ENCODE results near the gene TMEM150C. TPM values are rescaled to one million over a fixed set of nuclear protein-coding genes. Genes with fewer than 3 reads are reported as not detected.
"Not testable (repeated sequence)": the region's sequence is repeated elsewhere in the genome, so short reads cannot be mapped to it uniquely, and the experiment has no call there.

Gene TMEM150C
- total RNA-seq, 2 experiments from 2014 or later = not detected

DNA sequence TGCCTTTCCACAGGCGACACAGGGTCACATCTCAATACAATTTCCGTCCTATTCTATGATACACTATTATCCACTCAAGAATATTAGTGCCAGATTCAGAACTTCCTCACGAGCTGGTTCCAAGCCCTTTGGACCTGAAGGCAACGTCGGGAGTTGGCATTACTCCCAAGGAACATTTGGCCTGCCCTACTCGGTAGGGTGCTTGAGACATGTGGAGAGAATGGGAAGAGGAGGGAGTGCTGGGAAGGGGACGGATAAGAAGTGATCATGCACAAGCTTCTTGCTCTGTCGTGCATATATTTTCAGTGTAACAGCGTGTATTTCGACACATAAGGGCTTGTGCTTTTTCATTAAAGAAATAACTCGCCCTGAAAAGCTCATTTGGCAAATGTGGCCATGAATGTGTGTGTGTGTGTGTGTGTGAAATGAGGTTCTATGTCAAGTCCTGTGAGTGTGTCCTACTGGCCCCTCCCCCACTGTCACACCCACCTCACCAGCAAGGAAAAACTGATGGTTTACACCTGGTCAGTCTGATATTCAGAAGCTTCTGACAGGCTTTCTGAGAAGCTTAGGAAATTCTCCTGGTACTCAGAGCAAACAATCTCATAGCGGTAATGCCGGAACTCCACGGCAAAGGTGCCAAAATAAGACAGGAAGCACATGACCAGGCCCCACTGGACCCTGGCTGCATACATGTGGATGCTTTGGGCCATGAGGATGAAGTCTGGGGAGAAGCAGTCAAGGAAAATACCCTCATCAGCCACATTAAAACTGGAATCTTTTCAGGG lies 76.6 kb downstream of the TMEM150C start:
- H3K27ac Mint-ChIP-seq = no peak overlapping the region
- no peaks in the 10 kb centered on the region for H3K27me3 Mint-ChIP-seq
- DNase-seq (no peak), ATAC-seq (no peak)
- intact Hi-C loops (cut with DNase I, micrococcal nuclease) = no loop called here
- ChIA-PET CTCF (interaction anchor here (0.7 to 1.3 kb wide), 2 partner anchors 24 to 254 kb away, joined by 3 to 5 read pairs; no protein-coding TSS in a partner anchor), POLR2A (interaction anchor here (0.6 kb wide), 1 partner anchor 20 kb away, joined by 4 read pairs; no protein-coding TSS in a partner anchor)
- peaks cover 5% of the 10 kb centered on the region for H3K36me3 Mint-ChIP-seq (ENCODE audit: low read depth)
- no peaks in the 10 kb centered on the region for H3K4me1 Mint-ChIP-seq
- H3K4me3 Mint-ChIP-seq = no peak overlapping the region
- no peaks in the 10 kb centered on the region for H3K9me3 Mint-ChIP-seq (ENCODE audit: low read depth)

DNA sequence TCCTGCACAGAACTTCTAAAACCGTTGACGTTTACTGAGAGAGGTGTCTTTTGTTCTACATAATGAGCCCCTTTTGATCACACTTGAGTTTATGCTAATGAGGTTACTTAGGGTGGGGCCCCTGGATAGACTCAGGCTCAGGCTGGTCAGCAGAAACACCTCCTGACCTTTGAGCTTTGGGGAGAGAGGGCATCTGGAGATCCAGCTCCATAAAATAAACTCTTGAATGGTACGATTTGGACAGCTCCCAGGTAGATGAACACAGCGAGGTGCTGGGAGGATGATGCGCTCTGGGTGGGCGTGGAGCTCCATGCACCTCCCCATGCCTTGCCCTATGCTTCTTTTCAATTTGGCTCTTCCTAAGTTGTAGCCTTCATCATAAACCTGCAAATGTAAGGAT lies 79.4 kb downstream of the TMEM150C start:
- intact Hi-C loops (cut with DNase I, micrococcal nuclease) = no loop called here
- Mint-ChIP-seq H3K4me1 (no peaks in the 10 kb centered on the region), H3K27ac (no peak overlapping the region), H3K9me3 (ENCODE audit: low read depth) (no peaks in the 10 kb centered on the region), H3K27me3 (no peaks in the 10 kb centered on the region), H3K36me3 (ENCODE audit: low read depth) (peaks cover 6% of the 10 kb centered on the region), H3K4me3 (no peak overlapping the region)
- ChIA-PET CTCF (no interaction called here), POLR2A (no interaction called here)
- no peak for ATAC-seq
- no peak for DNase-seq

DNA sequence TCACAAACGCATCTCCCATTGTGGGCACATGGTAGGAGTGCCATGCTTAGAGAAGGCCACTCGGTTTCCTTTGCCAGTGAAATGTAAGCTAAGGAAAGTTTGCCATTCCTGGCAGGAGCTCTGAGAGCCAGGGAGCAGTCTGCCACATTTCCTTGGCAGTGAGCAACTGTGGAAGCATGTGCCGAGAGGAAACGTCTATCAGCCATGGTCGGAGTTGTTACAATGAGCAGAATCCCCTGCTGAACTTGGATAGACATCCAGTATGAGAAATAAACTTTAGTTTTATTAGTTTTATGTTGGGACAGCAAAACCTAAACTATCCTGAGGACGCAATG lies 80.3 kb downstream of the TMEM150C start:
- Mint-ChIP-seq H3K9me3 (ENCODE audit: low read depth) (no peaks in the 10 kb centered on the region), H3K4me1 (no peaks in the 10 kb centered on the region), H3K27me3 (no peaks in the 10 kb centered on the region), H3K36me3 (ENCODE audit: low read depth) (peaks cover 6% of the 10 kb centered on the region), H3K4me3 (no peak overlapping the region), H3K27ac (no peak overlapping the region)
- CTCF ChIA-PET = no interaction called here
- ATAC-seq (no peak), DNase-seq (no peak)
- intact Hi-C loops (cut with DNase I, micrococcal nuclease) = no loop called here
- POLR2A ChIA-PET = no interaction called here

DNA sequence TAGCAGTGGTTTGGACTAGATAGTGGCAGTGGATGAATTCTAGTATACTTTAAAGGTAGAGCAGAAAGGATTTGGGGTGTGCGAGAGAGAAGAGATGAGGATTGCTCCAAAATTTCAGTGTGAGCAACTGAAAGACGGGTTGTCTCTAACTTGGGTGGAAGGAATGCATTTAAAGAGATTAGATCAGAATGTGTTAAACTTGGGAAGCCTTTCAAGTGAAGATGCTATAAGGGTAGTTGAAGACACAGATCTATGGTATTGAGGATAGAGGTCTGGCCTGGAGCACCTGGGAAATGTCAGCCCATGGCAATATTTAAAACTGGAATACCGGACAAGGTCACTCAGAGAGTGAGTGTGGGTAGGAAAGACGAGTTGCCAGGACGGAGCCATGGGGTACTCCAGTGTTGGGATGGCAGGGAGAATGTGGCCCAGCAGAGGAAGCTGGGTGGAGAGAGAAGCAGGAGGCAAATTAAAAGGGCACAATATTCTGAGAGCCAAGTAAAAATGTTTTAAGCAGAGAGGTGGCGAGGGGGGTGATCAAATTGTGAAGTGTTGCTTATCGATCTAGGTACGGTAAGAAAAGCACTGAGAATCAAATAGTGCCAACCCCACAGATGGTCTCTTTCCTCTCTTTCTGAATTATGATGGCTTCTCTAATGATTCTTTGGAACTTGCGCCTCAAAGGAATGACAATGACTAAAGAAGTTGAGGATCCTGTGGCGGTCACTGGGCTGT lies 80.8 kb downstream of the TMEM150C start:
- Mint-ChIP-seq H3K36me3 (ENCODE audit: low read depth) (peaks cover 6% of the 10 kb centered on the region), H3K9me3 (ENCODE audit: low read depth) (no peaks in the 10 kb centered on the region), H3K4me3 (no peak overlapping the region), H3K27ac (no peak overlapping the region), H3K27me3 (no peaks in the 10 kb centered on the region), H3K4me1 (no peaks in the 10 kb centered on the region)
- POLR2A ChIA-PET = no interaction called here
- ATAC-seq = no peak
- DNase-seq = no peak
- CTCF ChIA-PET = interaction anchor here (0.7 kb wide), 1 partner anchor 257 kb away, joined by 3 read pairs; no protein-coding TSS in a partner anchor
- intact Hi-C loops (cut with DNase I, micrococcal nuclease) = no loop called here

DNA sequence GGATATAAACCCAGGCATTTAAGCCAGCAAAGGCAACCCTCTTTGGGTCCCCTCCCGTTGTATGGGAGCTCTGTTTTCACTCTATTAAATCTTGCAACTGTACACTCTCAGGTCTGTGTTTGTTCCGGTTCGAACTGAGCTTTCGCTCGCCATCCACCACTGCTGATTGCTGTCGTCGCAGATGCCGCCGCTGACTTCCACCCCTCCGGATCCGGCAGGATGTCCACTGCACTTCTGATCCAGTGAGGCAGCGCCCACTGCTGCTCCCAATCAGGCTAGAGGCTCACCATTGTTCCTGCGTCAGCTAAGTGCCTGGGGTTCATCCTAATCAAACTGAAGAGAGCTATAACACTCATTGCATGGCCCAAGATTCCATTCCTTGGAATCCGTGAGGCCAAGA lies 82.2 kb downstream of the TMEM150C start:
- Mint-ChIP-seq H3K27me3 (no peaks in the 10 kb centered on the region), H3K4me3 (no peak overlapping the region), H3K4me1 (no peaks in the 10 kb centered on the region), H3K27ac (no peak overlapping the region), H3K36me3 (ENCODE audit: low read depth) (peaks cover 6% of the 10 kb centered on the region), H3K9me3 (ENCODE audit: low read depth) (no peaks in the 10 kb centered on the region)
- CTCF ChIA-PET = no interaction called here
- DNase-seq (no peak), ATAC-seq (no peak)
- intact Hi-C loops (cut with DNase I, micrococcal nuclease) = no loop called here
- POLR2A ChIA-PET = no interaction called here

DNA sequence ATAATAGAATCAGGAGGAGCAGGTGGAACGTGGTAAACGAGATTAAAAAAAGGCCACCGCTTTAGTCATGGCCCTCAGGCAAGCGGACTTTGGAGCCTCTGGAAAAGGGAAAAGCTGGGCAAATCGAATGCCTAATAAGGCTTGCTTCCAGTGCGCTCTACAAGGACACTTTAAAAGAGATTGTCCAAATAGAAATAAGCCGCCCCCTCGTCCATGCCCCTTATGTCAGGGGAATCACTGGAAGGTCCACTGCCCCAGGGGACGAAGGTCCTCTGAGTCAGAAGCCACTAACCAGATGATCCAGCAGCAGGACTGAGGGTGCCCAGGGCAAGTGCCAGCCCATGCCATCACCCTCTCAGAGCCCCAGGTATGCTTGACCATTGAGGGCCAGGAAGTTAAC lies 84.3 kb downstream of the TMEM150C start:
- H3K36me3 Mint-ChIP-seq (ENCODE audit: low read depth); H3K27me3 Mint-ChIP-seq; ATAC-seq; H3K9me3 Mint-ChIP-seq (ENCODE audit: low read depth); H3K27ac Mint-ChIP-seq; DNase-seq; H3K4me1 Mint-ChIP-seq; intact Hi-C loops (cut with DNase I, micrococcal nuclease); POLR2A ChIA-PET; H3K4me3 Mint-ChIP-seq; CTCF ChIA-PET: not testable (repeated sequence)

DNA sequence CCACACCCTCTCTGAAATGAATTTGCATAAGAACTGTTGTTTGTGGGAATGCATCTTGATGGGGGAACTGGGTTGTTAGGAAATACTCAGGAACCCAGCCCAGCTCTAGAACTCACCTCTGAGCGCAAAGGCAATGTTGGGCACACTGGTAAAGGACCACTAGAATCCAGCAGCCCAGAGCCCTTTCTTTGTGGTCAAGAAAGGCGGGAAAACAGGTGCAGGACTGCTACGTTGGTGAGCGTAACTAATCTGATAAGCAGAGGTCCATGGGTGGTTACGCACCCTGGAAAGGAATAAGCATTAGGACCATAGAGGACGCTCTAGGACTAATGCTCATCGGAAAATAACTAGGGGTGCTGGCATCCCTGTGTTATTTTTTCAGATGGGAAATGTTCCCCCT lies 85.9 kb downstream of the TMEM150C start:
- DNase-seq; H3K36me3 Mint-ChIP-seq (ENCODE audit: low read depth); ATAC-seq; intact Hi-C loops (cut with DNase I, micrococcal nuclease); H3K4me1 Mint-ChIP-seq; H3K27me3 Mint-ChIP-seq; H3K4me3 Mint-ChIP-seq; H3K27ac Mint-ChIP-seq; H3K9me3 Mint-ChIP-seq (ENCODE audit: low read depth): not testable (repeated sequence)
- ChIA-PET POLR2A (interaction anchor here (0.6 kb wide), 1 partner anchor 111 kb away, joined by 11 read pairs; no protein-coding TSS in a partner anchor), CTCF (interaction anchor here (0.6 to 0.7 kb wide), 2 partner anchors 68 to 371 kb away, joined by 3 read pairs; no protein-coding TSS in a partner anchor)

DNA sequence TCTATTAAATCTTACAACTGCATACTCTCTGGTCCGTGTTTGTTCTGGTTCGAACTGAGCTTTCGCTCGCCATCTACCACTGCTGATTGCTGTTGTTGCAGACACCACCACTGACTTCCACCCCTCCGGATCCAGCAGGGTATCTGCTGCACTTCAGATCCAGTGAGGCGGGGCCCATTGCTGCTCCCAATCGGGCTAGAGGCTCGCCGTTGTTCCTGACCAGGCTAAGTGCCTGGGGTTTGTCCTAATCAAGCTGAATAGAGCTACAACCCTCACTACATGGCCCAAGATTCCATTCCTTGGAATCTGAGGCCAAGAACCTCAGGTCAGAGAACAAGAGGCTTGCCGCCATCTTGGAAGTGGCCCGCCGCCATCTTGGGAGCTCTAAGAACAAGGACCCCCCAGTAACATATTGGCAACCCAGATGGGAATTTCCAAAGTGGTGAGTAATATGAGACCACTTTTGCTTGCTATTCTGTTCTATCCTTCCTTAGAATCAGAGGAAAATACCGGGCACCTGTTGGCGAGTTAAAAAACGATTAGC lies 88.1 kb downstream of the TMEM150C start:
- ATAC-seq (no peak), DNase-seq (no peak)
- Mint-ChIP-seq H3K36me3 (ENCODE audit: low read depth) (peaks cover 1% of the 10 kb centered on the region), H3K4me3 (no peak overlapping the region), H3K9me3 (ENCODE audit: low read depth) (no peaks in the 10 kb centered on the region), H3K27ac (no peak overlapping the region), H3K27me3 (no peaks in the 10 kb centered on the region), H3K4me1 (no peaks in the 10 kb centered on the region)
- intact Hi-C loops (cut with DNase I, micrococcal nuclease) = no loop called here
- CTCF ChIA-PET = no interaction called here
- POLR2A ChIA-PET = no interaction called here

DNA sequence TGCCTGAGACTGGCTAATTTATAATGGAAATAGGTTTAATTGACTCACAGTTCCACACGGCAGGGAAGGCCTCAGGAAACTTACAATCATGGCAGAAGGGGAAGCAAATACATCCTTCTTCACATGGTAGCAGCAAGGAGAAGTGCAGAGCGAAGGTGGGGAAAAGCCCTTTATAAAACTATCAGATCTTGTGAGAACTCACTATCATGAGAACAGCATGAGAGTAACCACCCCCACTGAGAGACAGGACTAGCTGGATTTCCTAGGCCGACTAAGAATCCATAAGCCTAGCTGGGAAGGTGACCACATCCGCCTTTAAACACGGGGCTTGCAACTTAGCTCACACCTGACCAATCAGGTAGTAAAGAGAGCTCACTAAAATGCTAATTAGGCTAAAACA lies 88.7 kb downstream of the TMEM150C start:
- H3K4me3 Mint-ChIP-seq; H3K9me3 Mint-ChIP-seq (ENCODE audit: low read depth); H3K4me1 Mint-ChIP-seq; CTCF ChIA-PET; DNase-seq; H3K27me3 Mint-ChIP-seq; H3K27ac Mint-ChIP-seq; intact Hi-C loops (cut with DNase I, micrococcal nuclease); H3K36me3 Mint-ChIP-seq (ENCODE audit: low read depth); POLR2A ChIA-PET; ATAC-seq: not testable (repeated sequence)

DNA sequence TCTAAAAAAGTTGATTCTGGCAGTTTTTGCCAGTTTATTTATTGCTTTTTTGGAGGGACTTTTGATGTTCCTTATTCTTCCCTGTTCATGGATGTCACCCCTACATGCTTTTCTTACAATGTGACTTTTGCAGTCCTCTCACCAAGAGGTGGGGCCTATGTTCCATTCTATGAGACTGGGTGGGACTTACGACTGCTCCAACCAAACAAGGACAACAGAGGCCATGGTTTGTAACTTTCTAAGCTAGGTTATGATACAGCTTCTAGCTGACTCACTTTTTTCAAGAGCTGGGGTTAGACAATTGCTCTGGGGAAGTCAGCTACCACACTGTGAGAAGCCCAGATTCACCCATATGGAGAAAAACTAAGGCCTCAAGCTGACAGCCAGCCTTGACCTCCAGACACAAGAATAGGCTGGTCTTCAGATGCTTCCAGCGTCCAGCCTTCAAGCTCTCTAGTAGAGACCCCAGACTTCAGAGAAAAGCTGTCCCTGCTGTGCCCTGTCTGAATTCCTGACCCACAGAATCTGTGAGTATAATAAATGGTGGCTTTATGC lies 91.9 kb downstream of the TMEM150C start:
- ATAC-seq = peak; percentile 63
- intact Hi-C loops (cut with DNase I, micrococcal nuclease) = loop anchor here in 1 of 2 experiments (10.0 kb wide), 1 partner anchor 1175 kb away; no protein-coding TSS in a partner anchor
- ChIA-PET POLR2A (no interaction called here), CTCF (interaction anchor here (0.6 to 3.7 kb wide), 3 partner anchors 10 to 268 kb away, joined by 3 to 13 read pairs (median 5); no protein-coding TSS in a partner anchor)
- Mint-ChIP-seq H3K27me3 (no peaks in the 10 kb centered on the region), H3K9me3 (ENCODE audit: low read depth) (no peaks in the 10 kb centered on the region), H3K27ac (no peak overlapping the region), H3K36me3 (ENCODE audit: low read depth) (peaks cover 15% of the 10 kb centered on the region), H3K4me1 (no peaks in the 10 kb centered on the region), H3K4me3 (no peak overlapping the region)
- no peak for DNase-seq

DNA sequence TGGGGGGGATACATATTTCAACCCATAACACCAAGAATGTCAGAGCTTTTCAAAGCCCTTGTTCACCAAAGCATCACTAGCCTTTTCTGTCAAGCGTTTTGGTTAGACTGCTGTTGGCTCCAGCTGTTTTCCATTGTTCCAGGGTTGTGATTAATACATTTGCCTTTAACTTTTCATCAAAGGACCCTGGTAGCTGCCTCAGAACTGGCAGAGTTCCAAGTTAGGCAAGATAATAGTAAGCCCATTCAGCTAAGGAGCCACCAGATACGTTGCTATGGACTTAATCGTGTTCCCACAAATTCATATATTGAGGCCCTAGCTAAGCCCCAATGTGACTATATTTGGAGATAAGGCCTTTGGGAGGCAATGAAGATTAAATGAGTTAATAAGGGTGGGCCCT lies 94.3 kb downstream of the TMEM150C start:
- CTCF ChIA-PET = interaction anchor here (0.6 to 1.8 kb wide), 3 partner anchors 13 to 272 kb away, joined by 3 to 5 read pairs (median 3); no protein-coding TSS in a partner anchor
- H3K4me3 Mint-ChIP-seq = no peak overlapping the region
- POLR2A ChIA-PET = no interaction called here
- peaks cover 29% of the 10 kb centered on the region for H3K36me3 Mint-ChIP-seq (ENCODE audit: low read depth)
- H3K4me1 Mint-ChIP-seq = no peaks in the 10 kb centered on the region
- H3K27me3 Mint-ChIP-seq = no peaks in the 10 kb centered on the region
- intact Hi-C loops (cut with DNase I, micrococcal nuclease) = loop anchor here in 1 of 2 experiments (10.0 kb wide), 1 partner anchor 1177 kb away; no protein-coding TSS in a partner anchor
- H3K9me3 Mint-ChIP-seq (ENCODE audit: low read depth) = no peaks in the 10 kb centered on the region
- H3K27ac Mint-ChIP-seq = no peak overlapping the region
- ATAC-seq (no peak), DNase-seq (no peak)
